GM20000 (cell line): ENCODE results near the gene MTRFR.

Source experiments
- DNase-seq: peaks from one replicate; pipeline ENCODE4 v3.0.0; 2012; ENCODE audit warnings: low spot score
- TF ChIP-seq, protein P1 (sequence below): IDR thresholded peaks from 2 replicates; pipeline ENCODE4 v1.5.1; 2012; ENCODE audit warnings: mild to moderate bottlenecking, control low read depth; ENCODE audit errors: extremely low read depth, missing control alignments

The MTRFR gene

GRCh38 chr12:123280971-123281370 lies 47.7 kb downstream of the MTRFR start:
- DNase-seq, result no peak
- TF ChIP-seq, protein P1, sequence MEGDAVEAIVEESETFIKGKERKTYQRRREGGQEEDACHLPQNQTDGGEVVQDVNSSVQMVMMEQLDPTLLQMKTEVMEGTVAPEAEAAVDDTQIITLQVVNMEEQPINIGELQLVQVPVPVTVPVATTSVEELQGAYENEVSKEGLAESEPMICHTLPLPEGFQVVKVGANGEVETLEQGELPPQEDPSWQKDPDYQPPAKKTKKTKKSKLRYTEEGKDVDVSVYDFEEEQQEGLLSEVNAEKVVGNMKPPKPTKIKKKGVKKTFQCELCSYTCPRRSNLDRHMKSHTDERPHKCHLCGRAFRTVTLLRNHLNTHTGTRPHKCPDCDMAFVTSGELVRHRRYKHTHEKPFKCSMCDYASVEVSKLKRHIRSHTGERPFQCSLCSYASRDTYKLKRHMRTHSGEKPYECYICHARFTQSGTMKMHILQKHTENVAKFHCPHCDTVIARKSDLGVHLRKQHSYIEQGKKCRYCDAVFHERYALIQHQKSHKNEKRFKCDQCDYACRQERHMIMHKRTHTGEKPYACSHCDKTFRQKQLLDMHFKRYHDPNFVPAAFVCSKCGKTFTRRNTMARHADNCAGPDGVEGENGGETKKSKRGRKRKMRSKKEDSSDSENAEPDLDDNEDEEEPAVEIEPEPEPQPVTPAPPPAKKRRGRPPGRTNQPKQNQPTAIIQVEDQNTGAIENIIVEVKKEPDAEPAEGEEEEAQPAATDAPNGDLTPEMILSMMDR, result no peak

DNA sequence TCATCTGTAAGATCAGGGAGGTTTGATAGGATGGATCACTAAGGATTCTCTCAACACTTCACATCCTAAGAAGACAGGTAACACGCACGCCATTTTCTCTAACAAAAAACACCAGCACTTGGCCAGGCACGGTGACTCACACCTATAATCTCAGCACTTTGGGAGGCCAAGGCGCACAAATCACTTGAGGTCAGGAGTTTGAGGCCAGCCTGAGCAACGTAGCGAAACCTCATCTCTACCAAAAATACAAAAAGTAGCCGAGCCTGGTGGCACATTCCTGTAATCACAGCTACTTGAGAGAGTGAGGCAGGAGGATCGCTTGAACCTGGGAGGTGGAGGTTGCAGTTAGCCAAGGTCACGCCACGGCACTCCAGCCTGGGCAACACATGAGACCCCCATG lies 48.9 kb downstream of the MTRFR start:
- no peak for DNase-seq
- TF ChIP-seq, protein P1, result no peak

DNA sequence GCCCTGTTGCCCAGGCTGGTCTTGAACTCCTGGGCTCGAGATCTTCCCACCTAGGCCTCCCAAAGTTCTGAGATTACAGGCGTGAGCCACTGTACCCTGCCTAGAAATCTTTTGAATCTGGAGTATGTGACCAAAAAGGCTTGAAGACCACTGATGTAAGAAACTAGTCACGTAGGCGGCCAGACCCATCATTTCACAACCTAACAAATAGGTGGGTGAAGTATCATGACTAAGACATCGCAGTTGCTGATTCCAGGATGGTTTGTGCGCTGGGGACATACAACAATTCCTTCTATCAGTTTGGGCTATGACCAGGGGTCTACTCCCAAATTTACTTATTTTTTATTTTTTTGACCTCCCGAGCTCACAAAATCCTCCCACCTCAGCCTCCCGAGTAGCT lies 50.2 kb downstream of the MTRFR start:
- DNase-seq, result no peak
- TF ChIP-seq, protein P1, result no peak

GRCh38 chr12:123284669-123285068 lies 51.4 kb downstream of the MTRFR start:
- DNase-seq, result no peak
- TF ChIP-seq, protein P1, result no peak

GRCh38 chr12:123286652-123287373 lies 53.6 kb downstream of the MTRFR start:
- DNase-seq, result no peak
- TF ChIP-seq, protein P1, result no peak

GRCh38 chr12:123288751-123289346 lies 55.6 kb downstream of the MTRFR start:
- no peak for DNase-seq
- TF ChIP-seq, protein P1, result no peak

DNA sequence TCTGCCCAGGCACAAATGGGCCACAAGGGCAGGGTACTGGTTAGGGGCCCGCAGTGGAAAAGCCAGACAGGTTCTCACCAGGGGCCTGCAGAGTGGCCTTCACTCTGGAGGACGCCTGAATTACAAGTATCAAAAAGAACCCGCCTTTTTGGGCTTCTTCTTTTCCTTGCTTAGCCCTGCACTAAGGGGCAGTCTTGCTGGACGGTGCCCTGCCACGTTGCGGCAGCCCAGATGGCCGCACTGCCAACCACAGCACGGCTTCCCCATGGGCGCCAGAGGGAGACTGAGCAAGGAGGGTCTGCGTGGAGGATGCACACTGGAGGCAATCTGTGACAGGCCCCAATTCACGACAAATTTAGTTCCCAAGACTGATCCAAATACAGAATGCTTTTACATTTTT lies 56.7 kb downstream of the MTRFR start:
- TF ChIP-seq, protein P1, result no peak
- DNase-seq, result no peak
